HCT116 (cell line): Measurements from ENCODE around the gene EVX2. TPM values are rescaled to one million over a fixed set of nuclear protein-coding genes. Genes with fewer than 3 reads are reported as not detected.

Experiments
- ATAC-seq: fragments of 200-7000 bp; cut with Tn5 transposase; 2 replicates; pipeline ENCODE4 v1.9.1; 2020; ENCODE audit warnings: mild to moderate bottlenecking, moderate library complexity
- BruUV-seq: library from RNA; stranded (reverse); fragments of 400-500 nt; replicated peaks from 2 replicates; lab custom pipeline; 2021; lab: Mats Ljungman, UMichigan
- CTCF ChIA-PET: fragments of 300-600 bp; sonication (Branson Sonifier 250); formaldehyde crosslinking; loops from one replicate; lab custom pipeline; 2021; ENCODE audit warnings: antibody characterized with exemption; lab: Charles Lee
- POLR2A ChIA-PET: fragments of 300-600, 350-600 bp; sonication (Branson Sonifier 250); formaldehyde crosslinking; loops from one replicate; lab custom pipeline; 2021; ENCODE audit warnings: antibody characterized with exemption; lab: Charles Lee
- RAD21 ChIA-PET, 2 experiments: fragments of 300-600 bp; sonication (Branson Sonifier 250); formaldehyde crosslinking; loops; one replicate each; lab custom pipeline; 2023; ENCODE audit warnings: low total read pairs in 2 of 2; ENCODE audit not compliant: uncharacterized antibody in 2 of 2, unreplicated experiment in 2 of 2, low non-redundant PET in 1 of 2; lab: Charles Lee
- DNase-seq: peaks from one replicate; pipeline ENCODE4 v3.0.0-alpha.2; 2010; ENCODE audit warnings: low read depth, low spot score
- H2AFZ ChIP-seq: fragments of 200-600 bp; shearing (Covaris generic), sonication (generic); 2 replicates; pipeline ENCODE4 v1.6.1; 2017; ENCODE audit warnings: low read depth, mixed run types, mixed read lengths, antibody characterized with exemption, low read length; ENCODE audit not compliant: poor library complexity, severe bottlenecking
- H3K27ac ChIP-seq: 2 replicates; pipeline ENCODE4 v1.5.1; 2012; ENCODE audit warnings: low read depth, low read length
- H3K27me3 ChIP-seq: fragments of 200-600 bp; sonication (generic); 2 replicates; pipeline ENCODE4 v1.6.1; 2016; ENCODE audit warnings: mixed run types, low read length, mixed read lengths; ENCODE audit not compliant: insufficient read depth
- H3K36me3 ChIP-seq, 2 experiments: fragments of 200-500 bp in 1 of 2; fragments of 200-600 bp in 1 of 2; sonication (Bioruptor generic) in 1 of 2; sonication (generic) in 1 of 2; 2 replicates each; pipeline versions ENCODE4 v1.5.1 to v1.6.1; 2014 to 2016; ENCODE audit warnings: low read length in 2 of 2, inconsistent platforms in 1 of 2, mixed read lengths in 1 of 2, mixed run types in 1 of 2; ENCODE audit not compliant: insufficient read depth in 2 of 2, control insufficient read depth in 1 of 2
- H3K4me1 ChIP-seq, 2 experiments: fragments of 200-600 bp in 1 of 2; sonication (generic) in 1 of 2; 2 replicates each; pipeline versions ENCODE4 v1.5.1 to v1.6.1; 2012 to 2017; ENCODE audit warnings: low read length in 2 of 2, inconsistent platforms in 1 of 2, mild to moderate bottlenecking in 1 of 2, mixed read lengths in 1 of 2, mixed run types in 1 of 2, moderate library complexity in 1 of 2; ENCODE audit not compliant: insufficient read depth in 2 of 2, control insufficient read depth in 1 of 2
- H3K4me2 ChIP-seq: fragments of 200-600 bp; sonication (generic); 2 replicates; pipeline ENCODE4 v1.6.1; 2017; ENCODE audit warnings: mixed run types, low read length, mixed read lengths
- H3K4me3 ChIP-seq, 2 experiments: fragments of 200-600 bp in 1 of 2; sonication (generic) in 1 of 2; replicated peaks in 1 of 2; 2 replicates each; pipeline ENCODE4 v1.5.1; 2011 to 2016; ENCODE audit warnings: low read length in 2 of 2, control low read depth in 1 of 2, low read depth in 1 of 2, mild to moderate bottlenecking in 1 of 2, mixed read lengths in 1 of 2, mixed run types in 1 of 2
- H3K79me2 ChIP-seq: fragments of 200-600 bp; sonication (generic); 2 replicates; pipeline ENCODE4 v1.6.1; 2017; ENCODE audit warnings: mild to moderate bottlenecking, mixed run types, low read length, moderate library complexity, mixed read lengths; ENCODE audit not compliant: insufficient read depth
- H3K9ac ChIP-seq: fragments of 200-600 bp; sonication (generic); 2 replicates; pipeline ENCODE4 v1.6.1; 2016; ENCODE audit warnings: low read length, mixed read lengths
- H3K9me2 ChIP-seq: fragments of 200-600 bp; sonication (generic), shearing (Covaris generic); 2 replicates; pipeline ENCODE4 v1.6.1; 2017; ENCODE audit warnings: mixed run types, mild to moderate bottlenecking, moderate library complexity; ENCODE audit not compliant: insufficient read depth
- H3K9me3 ChIP-seq, 2 experiments: fragments of 200-500 bp in 1 of 2; fragments of 200-600 bp in 1 of 2; sonication (Bioruptor generic) in 1 of 2; sonication (generic) in 1 of 2; 2 replicates each; pipeline ENCODE4 v1.6.1; 2014 to 2017; ENCODE audit warnings: low read length in 2 of 2, mixed read lengths in 2 of 2, inconsistent platforms in 1 of 2, low read depth in 1 of 2, mild to moderate bottlenecking in 1 of 2, mixed run types in 1 of 2, moderate library complexity in 1 of 2; ENCODE audit not compliant: control insufficient read depth in 1 of 2, insufficient read depth in 1 of 2
- H4K20me1 ChIP-seq: fragments of 200-600 bp; sonication (generic), shearing (Covaris generic); 2 replicates; pipeline ENCODE4 v1.6.1; 2017; ENCODE audit warnings: mixed run types, mild to moderate bottlenecking, moderate library complexity; ENCODE audit not compliant: insufficient read depth
- EGR1 ChIP-seq: IDR thresholded peaks from 2 replicates; pipeline ENCODE4 v1.6.1; 2012; ENCODE audit warnings: low read depth
- ELF1 ChIP-seq: IDR thresholded peaks from 2 replicates; pipeline ENCODE4 v1.6.1; 2012; ENCODE audit warnings: low read depth, borderline replicate concordance
- EZH2 ChIP-seq: fragments of 200-600 bp; sonication (generic); IDR thresholded peaks from 2 replicates; pipeline ENCODE4 v1.6.1; 2017; ENCODE audit warnings: antibody characterized with exemption, mixed run types
- JUND ChIP-seq: IDR thresholded peaks from 2 replicates; pipeline ENCODE4 v1.6.1; 2012
- MAX ChIP-seq: IDR thresholded peaks from 2 replicates; pipeline ENCODE4 v1.6.1; 2012
- POLR2AphosphoS5 ChIP-seq: IDR thresholded peaks from 2 replicates; pipeline ENCODE4 v1.6.1; 2011; ENCODE audit warnings: mild to moderate bottlenecking, low read depth, low read length, moderate library complexity
- RAD21 ChIP-seq: IDR thresholded peaks from 2 replicates; pipeline ENCODE4 v1.6.1; 2012; ENCODE audit warnings: low read depth, mild to moderate bottlenecking
- SIN3A ChIP-seq: IDR thresholded peaks from 2 replicates; pipeline ENCODE4 v1.6.1; 2012; ENCODE audit warnings: low read depth
- SP1 ChIP-seq: IDR thresholded peaks from 2 replicates; pipeline ENCODE4 v1.6.1; 2012; ENCODE audit warnings: low read depth
- SRF ChIP-seq: IDR thresholded peaks from 2 replicates; pipeline ENCODE4 v1.6.1; 2012; ENCODE audit warnings: low read depth
- YY1 ChIP-seq: IDR thresholded peaks from 2 replicates; pipeline ENCODE4 v1.6.1; 2011; ENCODE audit warnings: low read length, low read depth, moderate library complexity, mild to moderate bottlenecking; ENCODE audit not compliant: insufficient replicate concordance; ENCODE audit errors: extremely low read depth
- ZBTB33 ChIP-seq: IDR thresholded peaks from 2 replicates; pipeline ENCODE4 v1.6.1; 2011; ENCODE audit warnings: mild to moderate bottlenecking, low read length, moderate library complexity; ENCODE audit not compliant: insufficient replicate concordance; ENCODE audit errors: extremely low read depth
- ZFX ChIP-seq: fragments of 450-650 bp; IDR thresholded peaks from 2 replicates; pipeline ENCODE4 v1.6.1; 2017
- intact Hi-C: fragments of 100-400 bp; cut with micrococcal nuclease; formaldehyde crosslinking; loops from 2 replicates; pipeline ENCODE4 v1.10.0; 2022
- total RNA-seq: library from RNA; stranded (reverse); gene quantifications from one replicate; pipeline ENCODE4 v1.2.1, GENCODE V29; 2021; ENCODE audit not compliant: unreplicated experiment

The EVX2 gene
- total RNA-seq, 1 experiment from 2014 or later: not detected

- BruUV-seq: no TSS peak
- peaks cover 0 to 18% of the 10 kb centered on the region in 2 experiments; a peak in 1 of 4 replicates for H3K4me1 ChIP-seq
- no peaks in the 10 kb centered on the region for H3K79me2 ChIP-seq
- RAD21 ChIA-PET: no interaction called here
- no peaks in the 10 kb centered on the region for H3K9me3 ChIP-seq
- no peaks in the 10 kb centered on the region for H4K20me1 ChIP-seq
- H3K36me3 ChIP-seq: no peaks in the 10 kb centered on the region
- TF ChIP-seq EZH2: no peak
- no peak for TF ChIP-seq SIN3A
- no peak for TF ChIP-seq POLR2AphosphoS5
- TF ChIP-seq ELF1: no peak
- TF ChIP-seq MAX: no peak
- no peak for TF ChIP-seq ZFX
- TF ChIP-seq SRF: no peak
- TF ChIP-seq JUND: no peak
- TF ChIP-seq SP1: no peak
- no peak for TF ChIP-seq RAD21
- TF ChIP-seq EGR1: no peak
- intact Hi-C loops: no loop called here
- ATAC-seq (no peak), DNase-seq (no peak)
- H3K9me2 ChIP-seq: no peaks in the 10 kb centered on the region
- H3K4me3 ChIP-seq: no peak overlapping the region
- no peak overlapping the region for H3K27ac ChIP-seq
- H2AFZ ChIP-seq: peak overlapping the region; percentile 88
- POLR2A ChIA-PET: no interaction called here
- no peak overlapping the region for H3K9ac ChIP-seq
- CTCF ChIA-PET: interaction anchor here (0.7 to 2.2 kb wide), 9 partner anchors 9 to 782 kb away, joined by 3 to 11 read pairs (median 7); no protein-coding TSS in a partner anchor
- H3K4me2 ChIP-seq: peak overlapping the region; percentile 37
- no peaks in the 10 kb centered on the region for H3K27me3 ChIP-seq
Observed at GRCh38 chr2:176110415-176111308, 26.9 kb upstream of the EVX2 start.

- DNase-seq: no peak
- Histone ChIP-seq H3K9ac (no peak overlapping the region), H3K9me3 (no peaks in the 10 kb centered on the region), H2AFZ (no peak overlapping the region), H3K9me2 (no peaks in the 10 kb centered on the region), H3K4me2 (no peak overlapping the region), H3K4me3 (no peak overlapping the region), H3K27ac (no peak overlapping the region), H3K4me1 (peaks cover 0 to 18% of the 10 kb centered on the region in 2 experiments; a peak in 1 of 4 replicates)
- ChIA-PET CTCF (interaction anchor here (0.7 to 2.2 kb wide), 6 partner anchors 11 to 782 kb away, joined by 3 to 11 read pairs (median 7); no protein-coding TSS in a partner anchor), POLR2A (no interaction called here)
- intact Hi-C loops: no loop called here
- BruUV-seq: no TSS peak
- TF ChIP-seq ZBTB33 (no peak), YY1 (no peak), SP1 (no peak)
- TF ChIP-seq, all 23 proteins: peak for 0
- Histone ChIP-seq H4K20me1 (no peaks in the 10 kb centered on the region), H3K27me3 (no peaks in the 10 kb centered on the region), H3K36me3 (no peaks in the 10 kb centered on the region), H3K79me2 (no peaks in the 10 kb centered on the region)
- RAD21 ChIA-PET: no interaction called here
- ATAC-seq: no peak
Observed at GRCh38 chr2:176109946-176110345, 26.2 kb upstream of the EVX2 start.
